ENCODE results near the gene AGRP.

AGRP gene

DNA sequence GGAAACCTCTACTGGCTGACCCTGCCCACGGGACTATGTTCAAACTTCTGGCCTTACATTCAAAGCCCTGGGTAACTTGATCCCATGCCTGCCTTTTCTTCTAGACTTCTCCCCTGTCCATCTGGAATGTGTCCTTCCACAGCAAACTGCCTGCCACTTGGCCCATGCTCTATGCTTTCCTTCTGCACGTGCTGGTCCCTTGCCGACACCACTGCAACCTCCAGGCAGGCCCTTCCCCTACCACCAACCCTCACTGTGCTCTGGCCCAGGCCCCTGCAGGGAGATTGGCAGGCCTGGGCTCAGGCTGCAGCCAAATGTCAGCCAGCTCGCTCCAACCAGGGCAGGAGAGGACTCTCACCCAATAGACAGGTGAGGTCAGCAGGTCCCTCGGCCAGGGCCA, 41.4 kb downstream of the AGRP start:
- DNase-seq (ENCODE audit: low read depth) = no peak
- H3K4me3 ChIP-seq (ENCODE audit: low read depth, low read length) = no peak overlapping the region
- TF ChIP-seq, protein P1, sequence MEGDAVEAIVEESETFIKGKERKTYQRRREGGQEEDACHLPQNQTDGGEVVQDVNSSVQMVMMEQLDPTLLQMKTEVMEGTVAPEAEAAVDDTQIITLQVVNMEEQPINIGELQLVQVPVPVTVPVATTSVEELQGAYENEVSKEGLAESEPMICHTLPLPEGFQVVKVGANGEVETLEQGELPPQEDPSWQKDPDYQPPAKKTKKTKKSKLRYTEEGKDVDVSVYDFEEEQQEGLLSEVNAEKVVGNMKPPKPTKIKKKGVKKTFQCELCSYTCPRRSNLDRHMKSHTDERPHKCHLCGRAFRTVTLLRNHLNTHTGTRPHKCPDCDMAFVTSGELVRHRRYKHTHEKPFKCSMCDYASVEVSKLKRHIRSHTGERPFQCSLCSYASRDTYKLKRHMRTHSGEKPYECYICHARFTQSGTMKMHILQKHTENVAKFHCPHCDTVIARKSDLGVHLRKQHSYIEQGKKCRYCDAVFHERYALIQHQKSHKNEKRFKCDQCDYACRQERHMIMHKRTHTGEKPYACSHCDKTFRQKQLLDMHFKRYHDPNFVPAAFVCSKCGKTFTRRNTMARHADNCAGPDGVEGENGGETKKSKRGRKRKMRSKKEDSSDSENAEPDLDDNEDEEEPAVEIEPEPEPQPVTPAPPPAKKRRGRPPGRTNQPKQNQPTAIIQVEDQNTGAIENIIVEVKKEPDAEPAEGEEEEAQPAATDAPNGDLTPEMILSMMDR (IDR thresholded peaks at IDR 0.05; ENCODE audit: control insufficient read depth, extremely low read depth, insufficient read depth) = no peak

DNA sequence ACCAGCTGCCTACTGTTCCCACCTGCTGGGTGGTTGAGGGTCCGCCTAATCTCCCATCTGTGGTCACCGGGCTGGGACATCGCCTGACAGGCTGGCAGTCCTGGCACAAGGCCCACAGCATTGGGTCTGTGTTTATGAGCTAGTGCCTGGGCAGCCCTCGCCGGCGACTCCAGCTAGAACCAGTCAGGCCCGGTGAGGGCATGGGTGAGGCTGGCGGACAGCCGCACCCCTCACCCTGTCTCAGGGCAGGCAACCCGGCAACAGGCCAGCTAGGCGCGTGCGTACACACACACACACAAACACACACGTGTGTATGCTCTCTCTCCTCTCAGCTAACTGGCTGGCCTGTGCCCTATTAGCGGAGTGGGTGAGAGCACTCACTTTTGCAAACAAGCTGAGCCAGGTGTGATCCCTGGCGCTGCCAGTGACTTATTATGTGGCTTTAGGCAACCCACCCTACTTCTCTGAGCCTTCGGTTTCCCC, 42.0 kb downstream of the AGRP start:
- no peak overlapping the region for H3K4me3 ChIP-seq (ENCODE audit: low read depth, low read length)
- DNase-seq (ENCODE audit: low read depth) = peak; percentile 96
- TF ChIP-seq, protein P1 (IDR thresholded peaks at IDR 0.05; ENCODE audit: control insufficient read depth, extremely low read depth, insufficient read depth) = no peak

DNA sequence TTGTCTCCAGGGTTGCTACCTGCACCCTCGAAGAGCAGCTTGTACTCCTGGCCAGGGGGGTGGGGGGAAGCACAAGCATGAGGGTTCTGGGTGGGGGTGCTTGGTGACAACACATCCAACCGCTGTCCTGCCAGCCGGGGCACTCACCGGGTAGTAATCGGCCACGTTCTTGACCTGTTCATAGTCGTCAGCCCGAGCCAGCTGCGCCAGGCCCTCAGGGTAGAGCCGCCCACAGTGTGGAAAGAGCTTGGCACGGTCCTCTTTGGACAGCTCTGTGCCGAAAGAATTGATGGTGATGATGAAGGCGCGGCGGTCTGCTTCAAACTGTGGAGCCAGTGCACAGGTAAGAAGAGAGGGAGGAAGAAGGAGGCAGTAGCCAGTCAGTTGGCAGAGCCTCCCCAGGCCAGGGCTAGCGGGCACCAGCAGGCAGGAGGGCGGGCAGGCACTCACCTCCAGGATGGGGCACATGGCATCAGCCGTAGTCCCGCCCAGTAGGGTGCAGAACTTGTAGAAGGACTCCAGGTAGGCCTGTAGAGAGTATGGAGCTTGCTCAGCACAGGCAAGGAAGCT, 44.4 kb downstream of the AGRP start:
- DNase-seq (ENCODE audit: low read depth) = no peak
- TF ChIP-seq, protein P1 (IDR thresholded peaks at IDR 0.05; ENCODE audit: control insufficient read depth, extremely low read depth, insufficient read depth) = no peak
- H3K4me3 ChIP-seq (ENCODE audit: low read depth, low read length) = no peak overlapping the region

DNA sequence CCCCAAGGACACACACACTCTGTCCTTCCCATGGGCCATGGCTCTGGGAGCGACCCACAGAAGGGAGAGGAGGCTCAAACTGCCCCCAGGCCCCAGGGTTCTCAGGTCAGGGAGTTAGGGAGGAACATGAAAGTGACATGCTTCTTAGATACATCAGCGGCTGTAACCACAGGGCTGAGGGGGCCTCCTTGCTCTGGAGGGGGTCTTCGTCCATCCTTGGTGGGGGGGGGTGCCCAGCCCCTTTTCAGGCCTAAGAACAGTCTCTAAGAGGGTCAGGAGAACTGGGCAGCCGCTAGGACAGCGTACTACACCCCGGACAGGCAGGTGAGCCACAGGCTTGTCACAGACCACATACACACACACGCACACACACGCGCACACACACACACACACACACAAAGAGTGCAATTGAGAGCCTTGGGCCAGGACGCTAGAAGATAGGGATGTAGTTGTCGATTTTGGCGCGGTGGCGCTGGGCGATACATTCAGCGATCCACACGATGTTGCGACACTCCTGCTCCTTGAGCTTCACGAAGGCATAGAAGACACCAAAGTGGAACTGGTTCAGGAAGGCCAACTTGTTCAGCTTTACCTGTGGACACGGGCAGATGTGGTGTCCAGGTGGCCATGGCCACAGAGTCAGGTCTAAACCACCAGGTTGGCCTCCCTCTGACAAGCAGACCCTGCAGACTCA, 45.1 kb downstream of the AGRP start:
- TF ChIP-seq, protein P1 (IDR thresholded peaks at IDR 0.05; ENCODE audit: control insufficient read depth, extremely low read depth, insufficient read depth) = no peak
- no peak for DNase-seq (ENCODE audit: low read depth)
- H3K4me3 ChIP-seq (ENCODE audit: low read depth, low read length) = no peak overlapping the region

DNA sequence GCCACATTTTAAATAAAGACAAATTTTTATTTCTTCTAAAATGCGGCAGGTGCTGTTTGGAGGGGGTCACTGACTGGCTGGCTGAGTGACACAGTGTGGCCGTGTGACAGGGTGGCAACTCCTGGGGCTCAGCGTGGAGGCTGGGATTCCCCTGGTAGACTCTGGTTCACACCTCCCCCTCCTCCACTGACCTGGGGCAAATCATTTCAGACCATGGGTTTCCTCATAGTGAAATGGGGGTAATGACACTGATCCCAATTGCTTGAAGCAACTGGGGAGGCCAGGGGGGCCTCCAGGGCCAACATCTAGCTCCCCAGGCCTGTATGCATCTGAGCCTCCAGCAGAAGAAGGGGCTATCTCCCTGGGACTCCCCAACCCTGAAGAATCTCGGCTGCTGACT, 45.8 kb downstream of the AGRP start:
- no peak for DNase-seq (ENCODE audit: low read depth)
- TF ChIP-seq, protein P1 (IDR thresholded peaks at IDR 0.05; ENCODE audit: control insufficient read depth, extremely low read depth, insufficient read depth) = no peak
- H3K4me3 ChIP-seq (ENCODE audit: low read depth, low read length) = no peak overlapping the region

DNA sequence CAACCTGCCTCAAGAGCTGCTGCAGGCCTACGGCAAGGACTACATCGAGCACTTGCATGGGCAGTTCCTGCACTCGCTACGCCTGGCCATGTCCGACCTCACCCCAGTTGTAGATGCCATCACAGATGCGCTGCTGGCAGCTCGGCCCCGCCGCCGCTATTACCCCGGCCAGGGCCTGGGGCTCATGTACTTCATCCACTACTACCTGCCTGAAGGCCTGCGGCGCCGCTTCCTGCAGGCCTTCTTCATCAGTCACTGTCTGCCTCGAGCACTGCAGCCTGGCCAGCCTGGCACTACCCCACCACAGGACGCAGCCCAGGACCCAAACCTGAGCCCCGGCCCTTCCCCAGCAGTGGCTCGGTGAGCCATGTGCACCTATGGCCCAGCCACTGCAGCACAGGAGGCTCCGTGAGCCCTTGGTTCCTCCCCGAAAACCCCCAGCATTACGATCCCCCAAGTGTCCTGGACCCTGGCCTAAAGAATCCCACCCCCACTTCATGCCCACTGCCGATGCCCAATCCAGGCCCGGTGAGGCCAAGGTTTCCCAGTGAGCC, 46.6 kb downstream of the AGRP start:
- no peak for DNase-seq (ENCODE audit: low read depth)
- TF ChIP-seq, protein P1 (IDR thresholded peaks at IDR 0.05; ENCODE audit: control insufficient read depth, extremely low read depth, insufficient read depth) = no peak
- H3K4me3 ChIP-seq (ENCODE audit: low read depth, low read length) = no peak overlapping the region
